Ecto neural progenitor cell (in vitro differentiated cells): Measurements from ENCODE around the gene CHD3.

Experiments
- DNase-seq: peaks from one replicate; pipeline ENCODE4 v3.0.0-alpha.2; 2018; ENCODE audit warnings: low spot score

The CHD3 gene

DNA sequence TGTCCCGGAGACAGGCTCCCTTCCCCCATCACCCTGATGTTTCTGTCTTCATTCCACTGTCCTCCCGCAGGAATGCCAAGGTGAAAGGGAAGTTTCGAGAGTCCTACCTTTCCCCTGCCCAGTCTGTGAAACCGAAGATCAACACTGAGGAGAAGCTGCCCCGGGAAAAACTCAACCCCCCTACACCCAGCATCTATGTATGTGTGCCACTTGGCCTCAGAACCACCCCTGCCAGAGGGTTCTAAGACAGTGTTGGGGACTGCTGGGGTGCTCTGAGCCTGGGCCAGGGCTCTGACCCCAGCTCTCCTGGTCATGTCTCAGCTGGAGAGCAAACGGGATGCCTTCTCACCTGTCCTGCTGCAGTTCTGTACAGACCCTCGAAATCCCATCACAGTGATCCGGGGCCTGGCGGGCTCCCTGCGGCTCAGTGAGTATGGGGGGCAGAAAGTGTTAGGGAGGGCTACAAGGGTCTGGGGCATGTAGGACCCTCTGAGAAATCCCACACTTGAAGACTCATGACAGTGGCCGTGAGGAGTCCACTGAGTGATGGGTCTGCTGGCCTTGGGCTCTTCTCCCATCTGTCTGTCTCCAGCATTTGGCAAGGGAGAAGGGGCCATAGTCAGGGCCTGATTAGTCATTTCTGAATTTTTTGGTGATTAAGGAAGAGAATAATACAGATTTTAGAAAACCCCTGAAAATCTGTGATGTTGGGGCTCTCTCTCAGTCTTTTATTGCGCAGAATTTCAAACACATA lies 38.7 kb upstream of the CHD3 start:
- no peak for DNase-seq

DNA sequence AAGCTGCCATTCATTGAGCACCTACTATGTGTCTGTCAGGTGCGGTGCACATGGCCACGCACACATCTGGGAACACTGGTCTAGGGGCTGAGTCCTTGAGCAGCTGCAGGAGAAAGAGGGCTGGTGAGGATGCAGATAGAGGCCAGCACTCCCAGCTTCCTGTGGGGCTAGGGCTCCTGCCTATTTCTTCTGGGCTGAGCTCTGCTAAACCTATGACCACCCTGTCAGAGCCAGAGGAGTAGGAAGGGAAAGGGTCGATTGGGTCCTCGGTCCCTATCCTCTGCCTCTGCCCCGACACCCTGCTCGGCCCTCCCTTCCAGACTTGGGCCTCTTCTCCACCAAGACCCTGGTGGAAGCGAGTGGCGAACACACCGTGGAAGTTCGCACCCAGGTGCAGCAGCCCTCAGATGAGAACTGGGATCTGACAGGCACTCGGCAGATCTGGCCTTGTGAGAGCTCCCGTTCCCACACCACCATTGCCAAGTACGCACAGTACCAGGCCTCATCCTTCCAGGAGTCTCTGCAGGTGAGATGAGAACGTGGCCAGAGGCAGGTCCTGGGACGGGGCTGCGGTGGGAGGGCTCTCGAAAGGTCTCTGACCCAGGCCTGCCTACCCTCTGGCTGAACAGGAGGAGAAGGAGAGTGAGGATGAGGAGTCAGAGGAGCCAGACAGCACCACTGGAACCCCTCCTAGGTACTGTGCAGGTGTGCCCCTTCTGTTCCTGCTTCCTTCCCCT lies 37.7 kb upstream of the CHD3 start:
- DNase-seq = peak; percentile 53

DNA sequence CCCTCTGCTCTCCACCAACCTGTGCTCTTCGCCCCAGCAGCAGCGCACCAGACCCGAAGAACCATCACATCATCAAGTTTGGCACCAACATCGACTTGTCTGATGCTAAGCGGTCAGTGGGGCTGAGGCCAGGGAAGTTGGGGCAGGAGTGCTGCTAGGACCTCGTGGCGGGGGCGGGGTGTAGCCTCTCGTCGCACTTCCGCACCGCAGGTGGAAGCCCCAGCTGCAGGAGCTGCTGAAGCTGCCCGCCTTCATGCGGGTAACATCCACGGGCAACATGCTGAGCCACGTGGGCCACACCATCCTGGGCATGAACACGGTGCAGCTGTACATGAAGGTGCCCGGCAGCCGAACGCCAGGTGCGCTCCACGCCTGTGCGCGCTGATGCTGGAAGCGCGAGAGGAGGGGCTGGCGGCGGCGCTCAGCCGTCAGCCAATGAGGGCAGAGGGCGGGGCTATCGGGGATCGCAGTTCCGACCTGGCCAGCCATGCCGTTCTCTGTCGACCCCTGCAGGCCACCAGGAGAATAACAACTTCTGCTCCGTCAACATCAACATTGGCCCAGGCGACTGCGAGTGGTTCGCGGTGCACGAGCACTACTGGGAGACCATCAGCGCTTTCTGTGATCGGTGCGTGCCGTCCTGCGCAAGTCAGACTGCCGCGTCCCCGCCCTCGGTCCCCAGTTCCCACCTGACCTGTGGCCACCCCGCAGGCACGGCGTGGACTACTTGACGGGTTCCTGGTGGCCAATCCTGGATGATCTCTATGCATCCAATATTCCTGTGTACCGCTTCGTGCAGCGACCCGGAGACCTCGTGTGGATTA lies 36.9 kb upstream of the CHD3 start:
- peak; percentile 97 for DNase-seq

DNA sequence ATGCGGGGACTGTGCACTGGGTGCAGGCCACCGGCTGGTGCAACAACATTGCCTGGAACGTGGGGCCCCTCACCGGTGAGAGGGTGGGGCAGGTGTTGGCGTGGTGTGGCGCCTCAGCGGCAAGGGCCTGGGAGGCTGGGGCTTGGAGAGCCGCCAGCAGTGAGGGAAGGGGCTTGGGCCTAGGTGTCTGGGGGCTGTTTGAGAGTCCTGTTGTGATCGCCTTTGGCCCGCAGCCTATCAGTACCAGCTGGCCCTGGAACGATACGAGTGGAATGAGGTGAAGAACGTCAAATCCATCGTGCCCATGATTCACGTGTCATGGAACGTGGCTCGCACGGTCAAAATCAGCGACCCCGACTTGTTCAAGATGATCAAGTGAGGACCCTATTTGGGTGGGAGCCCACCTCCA lies 36.3 kb upstream of the CHD3 start:
- DNase-seq = no peak

DNA sequence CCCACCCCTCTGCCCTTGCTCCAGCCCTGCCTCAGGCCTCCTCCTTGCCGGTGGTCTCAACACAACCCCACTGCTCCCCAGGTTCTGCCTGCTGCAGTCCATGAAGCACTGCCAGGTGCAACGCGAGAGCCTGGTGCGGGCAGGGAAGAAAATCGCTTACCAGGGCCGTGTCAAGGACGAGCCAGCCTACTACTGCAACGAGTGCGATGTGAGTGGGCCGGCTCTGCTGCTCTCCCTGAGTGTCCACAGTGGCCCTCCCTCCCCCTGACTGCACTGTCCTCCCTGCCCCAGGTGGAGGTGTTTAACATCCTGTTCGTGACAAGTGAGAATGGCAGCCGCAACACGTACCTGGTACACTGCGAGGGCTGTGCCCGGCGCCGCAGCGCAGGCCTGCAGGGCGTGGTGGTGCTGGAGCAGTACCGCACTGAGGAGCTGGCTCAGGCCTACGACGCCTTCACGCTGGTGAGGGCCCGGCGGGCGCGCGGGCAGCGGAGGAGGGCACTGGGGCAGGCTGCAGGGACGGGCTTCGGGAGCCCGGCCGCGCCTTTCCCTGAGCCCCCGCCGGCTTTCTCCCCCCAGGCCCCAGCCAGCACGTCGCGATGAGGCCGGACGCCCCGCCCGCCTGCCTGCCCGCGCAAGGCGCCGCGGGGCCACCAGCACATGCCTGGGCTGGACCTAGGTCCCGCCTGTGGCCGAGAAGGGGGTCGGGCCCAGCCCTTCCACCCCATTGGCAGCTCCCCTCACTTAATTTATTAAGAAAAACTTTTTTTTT lies 35.5 kb upstream of the CHD3 start:
- DNase-seq = peak; percentile 67

DNA sequence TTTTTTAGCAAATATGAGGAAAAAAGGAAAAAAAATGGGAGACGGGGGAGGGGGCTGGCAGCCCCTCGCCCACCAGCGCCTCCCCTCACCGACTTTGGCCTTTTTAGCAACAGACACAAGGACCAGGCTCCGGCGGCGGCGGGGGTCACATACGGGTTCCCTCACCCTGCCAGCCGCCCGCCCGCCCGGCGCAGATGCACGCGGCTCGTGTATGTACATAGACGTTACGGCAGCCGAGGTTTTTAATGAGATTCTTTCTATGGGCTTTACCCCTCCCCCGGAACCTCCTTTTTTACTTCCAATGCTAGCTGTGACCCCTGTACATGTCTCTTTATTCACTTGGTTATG lies 34.9 kb upstream of the CHD3 start:
- DNase-seq = peak; percentile 69

DNA sequence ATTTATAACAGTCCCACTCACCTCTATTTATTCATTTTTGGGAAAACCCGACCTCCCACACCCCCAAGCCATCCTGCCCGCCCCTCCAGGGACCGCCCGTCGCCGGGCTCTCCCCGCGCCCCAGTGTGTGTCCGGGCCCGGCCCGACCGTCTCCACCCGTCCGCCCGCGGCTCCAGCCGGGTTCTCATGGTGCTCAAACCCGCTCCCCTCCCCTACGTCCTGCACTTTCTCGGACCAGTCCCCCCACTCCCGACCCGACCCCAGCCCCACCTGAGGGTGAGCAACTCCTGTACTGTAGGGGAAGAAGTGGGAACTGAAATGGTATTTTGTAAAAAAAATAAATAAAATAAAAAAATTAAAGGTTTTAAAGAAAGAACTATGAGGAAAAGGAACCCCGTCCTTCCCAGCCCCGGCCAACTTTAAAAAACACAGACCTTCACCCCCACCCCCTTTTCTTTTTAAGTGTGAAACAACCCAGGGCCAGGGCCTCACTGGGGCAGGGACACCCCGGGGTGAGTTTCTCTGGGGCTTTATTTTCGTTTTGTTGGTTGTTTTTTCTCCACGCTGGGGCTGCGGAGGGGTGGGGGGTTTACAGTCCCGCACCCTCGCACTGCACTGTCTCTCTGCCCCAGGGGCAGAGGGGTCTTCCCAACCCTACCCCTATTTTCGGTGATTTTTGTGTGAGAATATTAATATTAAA lies 34.4 kb upstream of the CHD3 start:
- peak; percentile 71 for DNase-seq

DNA sequence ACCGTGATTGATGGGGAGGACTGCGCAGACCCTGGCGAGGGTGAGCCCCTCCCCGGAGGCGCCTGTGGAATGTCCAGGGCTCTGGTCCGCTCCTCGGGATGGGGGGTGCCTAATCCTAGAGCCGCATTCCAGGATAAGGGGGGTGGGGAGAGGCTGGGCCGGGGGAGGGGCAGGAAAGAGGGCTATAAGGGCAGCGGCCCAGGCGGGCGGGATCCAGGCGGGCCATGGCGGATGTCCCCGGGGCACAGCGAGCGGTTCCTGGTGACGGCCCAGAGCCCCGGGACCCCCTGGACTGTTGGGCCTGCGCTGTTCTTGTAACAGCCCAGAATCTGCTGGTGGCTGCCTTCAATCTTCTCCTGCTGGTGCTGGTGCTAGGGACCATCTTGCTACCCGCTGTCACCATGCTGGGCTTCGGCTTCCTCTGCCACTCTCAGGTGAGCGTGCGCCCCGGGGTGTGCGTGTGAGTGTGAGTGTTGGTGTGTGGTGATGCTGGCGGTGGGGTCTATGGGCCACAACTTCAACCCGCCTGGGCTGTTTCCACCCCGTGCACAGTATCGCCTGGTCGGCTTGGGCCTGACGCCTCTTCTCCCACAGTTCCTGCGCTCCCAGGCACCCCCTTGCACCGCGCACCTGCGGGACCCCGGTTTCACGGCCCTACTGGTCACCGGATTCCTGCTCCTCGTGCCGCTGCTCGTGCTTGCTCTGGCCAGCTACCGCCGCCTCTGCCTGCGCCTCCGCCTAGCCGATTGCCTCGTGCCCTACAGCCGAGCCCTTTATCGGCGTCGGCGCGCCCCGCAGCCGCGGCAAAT lies 33.5 kb upstream of the CHD3 start, which contains the start of gene TMEM88:
TSS of gene TMEM88 (plus strand) at position 216 of the 809 bp plus-strand sequence. CDS start at position 225, 9 bp downstream.
- peak; percentile 93 for DNase-seq

DNA sequence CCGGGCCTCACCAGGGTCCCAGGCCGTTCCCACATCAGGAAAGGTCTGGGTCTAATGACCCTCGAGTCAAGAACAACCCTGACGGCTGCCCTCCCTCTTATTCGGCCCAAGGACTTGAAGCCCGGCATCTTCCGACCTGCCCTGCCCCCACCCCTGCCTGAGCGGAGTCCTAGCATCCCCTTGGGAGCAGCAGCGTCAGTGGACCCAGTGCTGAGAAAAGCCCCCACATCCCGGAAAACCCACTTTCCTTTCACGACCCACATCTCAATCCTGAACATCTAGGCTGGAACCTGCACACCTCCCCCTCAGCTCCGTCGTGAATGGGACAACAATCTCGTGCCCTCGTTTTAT lies 33.0 kb upstream of the CHD3 start:
- DNase-seq = peak; percentile 73

DNA sequence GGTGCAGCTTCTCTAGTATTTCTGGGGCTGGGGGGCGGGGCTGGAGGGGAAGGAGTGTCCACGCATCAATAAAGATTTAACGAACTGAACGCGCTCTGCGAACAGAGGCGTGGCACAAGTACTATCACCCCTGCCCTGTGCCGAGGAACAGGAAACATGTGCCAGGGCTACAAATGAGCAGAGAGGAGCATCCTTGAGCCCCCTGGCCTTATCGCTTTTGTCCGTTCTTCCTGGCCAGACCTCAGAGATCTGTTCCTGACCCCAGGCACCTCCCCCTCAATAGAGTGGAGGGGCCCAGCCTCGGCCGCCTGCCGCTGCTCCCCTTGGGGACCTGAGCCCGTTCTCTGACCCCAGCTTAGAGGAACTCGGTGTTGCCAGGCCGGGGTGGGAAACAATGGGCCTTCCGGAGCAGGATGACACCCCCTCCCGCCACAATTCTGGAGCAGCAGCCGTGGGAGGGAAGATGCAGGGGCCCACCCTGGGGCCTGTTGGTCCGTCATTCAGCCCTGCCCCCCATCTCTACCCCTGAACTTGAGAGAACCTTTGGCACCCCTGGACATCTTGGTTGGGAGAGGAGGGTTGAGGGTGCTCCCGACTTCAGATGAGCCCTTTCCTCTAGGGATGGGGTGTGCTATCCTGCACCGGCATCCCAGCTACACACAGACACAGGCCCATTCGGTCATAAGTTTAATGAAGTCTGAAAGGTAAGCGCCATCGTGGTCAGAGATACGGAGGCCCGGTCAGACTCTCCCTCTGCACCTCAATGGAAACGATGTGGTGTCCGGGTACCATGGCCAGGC lies 32.4 kb upstream of the CHD3 start:
- DNase-seq = peak; percentile 68

DNA sequence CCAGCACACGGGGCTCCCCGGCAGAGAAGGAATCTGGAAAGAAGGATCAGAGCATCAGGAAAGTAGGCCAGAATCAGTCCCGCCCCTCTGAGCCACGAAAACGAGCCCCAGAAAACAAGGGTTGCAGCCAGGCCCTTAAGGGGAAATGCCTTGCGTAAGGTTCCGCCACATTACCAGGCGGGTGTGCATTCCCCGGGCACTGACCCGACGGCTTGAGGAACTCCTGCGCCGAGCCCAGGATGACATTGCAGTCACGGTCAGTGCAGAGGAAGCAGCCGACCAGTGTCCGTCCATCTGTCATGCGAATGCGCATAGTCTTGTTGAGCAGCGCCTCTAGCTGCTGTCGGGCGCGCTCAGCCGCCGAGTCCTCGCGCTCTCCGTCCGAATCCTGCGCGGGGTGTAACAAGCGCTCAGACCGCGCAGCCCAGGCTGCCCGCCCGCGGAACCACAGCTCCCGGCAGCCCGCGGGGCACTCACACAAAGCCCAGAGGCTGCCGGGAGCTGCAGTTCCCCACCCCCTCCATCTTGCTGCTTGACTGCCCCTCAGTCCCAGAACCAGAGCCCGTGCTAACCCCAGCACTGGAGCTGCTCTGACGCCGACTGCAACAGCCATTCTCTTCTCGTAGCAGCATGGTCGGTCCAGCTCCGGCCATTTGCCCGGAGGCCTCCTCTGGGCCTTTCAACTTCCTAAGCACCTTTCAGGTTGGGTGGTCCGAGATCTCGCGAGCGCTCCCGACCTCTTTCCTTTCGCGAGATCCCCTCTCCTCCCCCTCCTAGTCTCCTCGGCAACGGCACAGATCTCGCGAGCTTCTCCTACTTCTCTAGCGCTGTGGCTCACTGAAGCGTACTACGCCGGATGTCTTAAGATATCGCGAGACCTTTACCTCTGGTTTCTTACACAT lies 31.5 kb upstream of the CHD3 start, which contains the start of gene NAA38:
TSS of gene NAA38 (minus strand) at position 749 of the 902 bp plus-strand sequence. CDS start at position 653, 96 bp downstream.
- peak; percentile 99 for DNase-seq

DNA sequence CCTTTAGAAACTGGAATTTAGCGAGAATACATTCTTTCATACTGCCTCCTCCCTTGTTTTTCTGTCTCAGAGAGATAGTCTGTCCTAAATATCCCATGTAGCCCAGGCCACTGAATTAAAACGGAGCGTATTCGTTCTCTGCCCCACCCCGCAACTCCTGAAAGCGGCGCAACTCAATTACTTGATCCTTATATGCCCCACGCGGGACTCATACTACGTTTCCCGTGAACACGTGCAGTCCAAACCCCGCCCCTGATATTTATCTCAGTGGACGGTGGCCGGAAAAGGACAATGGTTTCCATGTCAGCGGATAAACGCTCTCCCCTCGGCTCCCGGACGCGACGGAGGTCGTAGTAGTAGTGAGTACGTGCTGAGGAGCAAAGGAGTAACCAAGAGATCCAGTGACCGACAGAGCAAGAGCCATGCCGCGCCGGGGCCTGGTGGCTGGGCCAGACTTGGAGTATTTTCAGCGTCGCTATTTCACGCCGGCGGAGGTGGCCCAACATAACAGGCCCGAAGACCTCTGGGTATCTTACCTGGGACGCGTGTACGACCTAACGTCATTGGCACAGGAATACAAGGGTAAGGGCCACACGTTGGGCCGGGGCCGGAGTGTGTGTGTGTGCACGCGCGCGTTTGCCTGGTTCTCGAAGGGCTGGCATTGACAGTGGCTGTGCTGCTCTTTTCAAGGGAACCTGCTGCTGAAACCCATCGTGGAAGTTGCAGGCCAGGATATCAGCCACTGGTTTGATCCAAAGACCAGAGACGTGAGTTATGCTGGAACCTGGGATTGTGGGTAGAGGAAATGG lies 30.7 kb upstream of the CHD3 start, which contains the start of gene CYB5D1:
TSS of gene CYB5D1 (plus strand) at position 291 of the 809 bp plus-strand sequence. CDS start at position 423, 132 bp downstream.
- peak; percentile 96 for DNase-seq

DNA sequence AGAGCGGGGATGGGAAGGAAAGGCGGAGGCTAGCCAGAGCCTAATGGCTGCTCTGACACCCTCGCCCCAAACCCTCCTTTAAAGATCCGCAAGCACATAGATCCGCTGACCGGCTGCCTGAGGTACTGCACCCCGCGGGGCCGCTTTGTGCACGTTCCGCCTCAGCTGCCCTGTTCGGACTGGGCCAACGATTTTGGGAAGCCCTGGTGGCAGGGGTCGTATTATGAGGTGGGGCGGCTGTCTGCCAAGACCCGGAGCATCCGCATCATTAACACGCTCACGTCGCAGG lies 30.1 kb upstream of the CHD3 start:
- DNase-seq = peak; percentile 83

DNA sequence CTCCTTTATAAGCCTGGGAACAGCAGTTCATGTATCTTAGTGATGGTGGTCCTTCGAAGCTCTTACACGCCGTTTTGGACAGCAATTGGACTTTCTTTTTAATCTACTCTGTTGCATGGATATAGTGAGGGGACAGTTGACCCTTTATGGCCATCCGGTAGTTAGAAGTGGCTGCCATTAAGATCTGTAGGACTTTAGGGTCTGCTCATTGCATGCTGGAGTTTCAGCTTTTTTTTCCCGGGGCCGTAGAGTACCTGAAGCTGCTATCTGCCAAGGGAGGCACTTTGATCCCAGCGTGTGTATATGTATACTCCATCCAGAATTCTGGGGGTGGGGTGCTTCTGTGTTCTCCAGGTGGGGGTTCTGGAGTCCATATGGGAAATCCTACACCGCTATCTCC lies 29.6 kb upstream of the CHD3 start:
- peak; percentile 48 for DNase-seq

DNA sequence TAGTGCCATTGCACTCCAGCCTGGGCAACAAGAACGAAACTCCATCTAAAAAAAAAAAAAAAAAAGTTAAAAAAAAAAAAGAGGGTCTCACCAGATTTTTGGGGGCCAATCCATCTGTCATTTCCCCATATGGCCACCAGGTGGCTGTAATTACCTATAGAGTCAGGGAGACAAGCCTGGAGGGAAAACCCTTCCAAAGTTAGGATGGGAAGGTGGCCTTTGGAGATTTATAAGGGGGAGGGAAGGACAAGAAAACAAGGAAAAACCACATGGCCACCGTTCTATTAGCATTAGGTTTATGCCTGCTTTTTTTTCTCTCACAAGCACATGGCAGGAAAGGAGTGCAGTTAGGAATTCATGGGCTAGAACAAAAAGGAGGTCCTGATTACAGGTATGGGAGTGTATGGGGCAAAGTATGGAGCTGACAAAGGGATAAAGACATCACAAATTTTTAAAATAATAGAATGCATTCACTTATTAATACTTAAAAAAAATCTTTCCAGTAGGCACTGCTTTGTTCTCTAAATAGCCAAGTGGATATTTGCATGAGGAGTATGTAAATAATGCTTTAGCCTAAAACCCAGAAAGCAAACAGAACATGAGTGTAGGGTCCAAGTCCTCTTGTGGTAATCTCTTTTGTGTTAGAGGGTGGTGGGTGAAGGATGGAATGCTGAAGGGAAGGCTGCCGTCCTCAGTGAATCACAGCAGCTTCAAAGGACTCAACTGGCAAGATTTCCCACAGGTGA lies 25.7 kb upstream of the CHD3 start:
- DNase-seq = peak; percentile 73

DNA sequence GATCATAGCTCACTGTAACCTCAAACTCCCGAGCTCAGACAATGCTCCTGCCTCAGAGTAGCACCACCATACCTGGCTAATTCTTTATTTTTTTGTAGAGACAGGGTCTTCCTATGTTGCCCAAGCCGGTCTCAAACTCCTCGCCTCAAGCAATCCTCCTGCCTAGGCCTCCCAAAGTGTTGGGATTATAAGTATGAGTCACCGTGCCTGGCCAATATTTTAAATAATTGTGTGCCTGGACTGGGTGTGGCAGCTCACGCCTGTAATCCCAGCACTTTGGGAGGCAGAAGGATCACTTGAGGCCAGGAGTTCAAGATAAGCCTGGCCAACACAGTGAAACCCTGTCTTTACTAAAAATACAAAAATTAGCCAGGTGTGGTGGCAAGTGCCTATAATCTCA lies 24.2 kb upstream of the CHD3 start:
- DNase-seq = peak; percentile 15
